ENCODE data around the gene LRMDA. TPM values are rescaled to one million over a fixed set of nuclear protein-coding genes. Genes with fewer than 3 reads are reported as not detected.

Gene LRMDA
- total RNA-seq, 2 donors from 2014 or later: 9.6 to 12.6 TPM

GRCh38 chr10:76115471-76116155, 684.2 kb downstream of the LRMDA start:
- Histone ChIP-seq H3K9me3 (no peaks in the 10 kb centered on the region), H3K27ac (peak overlapping the region; percentile 8 to 50), H3K4me1 (replicated peaks) (no peaks in the 10 kb centered on the region), H3K27me3 (replicated peaks; ENCODE audit: insufficient read depth) (no peaks in the 10 kb centered on the region), H3K4me3 (no peak overlapping the region), H3K36me3 (no peaks in the 10 kb centered on the region)
- DNase-seq (ENCODE audit: low spot score): no peak
- 49% methylated on average over 11 of the region's 11 CpGs for WGBS
- intact Hi-C loops (cut with DNase I): no loop called here
- TF ChIP-seq POLR2AphosphoS5 (IDR thresholded peaks at IDR 0.05) (no peak), CTCF (IDR thresholded peaks at IDR 0.05) (no peak), POLR2A (IDR thresholded peaks at IDR 0.05) (no peak)

- intact Hi-C loops (cut with DNase I): no loop called here
- no peak for TF ChIP-seq POLR2A (IDR thresholded peaks at IDR 0.05)
- TF ChIP-seq CTCF (IDR thresholded peaks at IDR 0.05): no peak
- TF ChIP-seq POLR2AphosphoS5 (IDR thresholded peaks at IDR 0.05): no peak
- Histone ChIP-seq H3K4me3 (no peak overlapping the region), H3K36me3 (no peaks in the 10 kb centered on the region), H3K27ac (no peak overlapping the region), H3K9me3 (no peaks in the 10 kb centered on the region), H3K4me1 (replicated peaks) (no peaks in the 10 kb centered on the region), H3K27me3 (replicated peaks; ENCODE audit: insufficient read depth) (no peaks in the 10 kb centered on the region)
- WGBS: 75% methylated on average over 3 of the region's 3 CpGs
- no peak for DNase-seq (ENCODE audit: low spot score)
Observed at GRCh38 chr10:76116523-76116922, 685.1 kb downstream of the LRMDA start.

DNA sequence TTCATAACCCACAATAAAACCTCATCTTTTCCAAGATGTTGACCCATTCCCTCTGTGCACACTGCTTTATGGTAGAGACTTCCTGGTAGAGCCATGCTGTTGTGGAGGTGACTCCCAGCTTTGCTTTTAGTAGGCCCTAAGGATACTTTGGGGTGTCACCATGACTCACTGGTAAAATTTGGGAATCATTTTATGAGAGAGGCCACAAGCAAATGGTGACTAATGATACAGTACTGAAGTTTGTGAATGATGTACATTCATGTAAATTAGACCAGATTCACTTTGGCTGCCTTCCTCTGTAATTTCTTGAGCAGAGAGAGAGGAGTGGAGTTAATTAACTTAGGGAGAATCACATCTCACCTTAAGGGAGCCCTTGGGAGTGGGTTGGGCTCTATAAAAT, 686.5 kb downstream of the LRMDA start:
- Histone ChIP-seq H3K9me3 (no peaks in the 10 kb centered on the region), H3K4me1 (replicated peaks) (no peaks in the 10 kb centered on the region), H3K27me3 (replicated peaks; ENCODE audit: insufficient read depth) (no peaks in the 10 kb centered on the region), H3K4me3 (no peak overlapping the region), H3K36me3 (no peaks in the 10 kb centered on the region), H3K27ac (no peak overlapping the region)
- intact Hi-C loops (cut with DNase I): no loop called here
- DNase-seq (ENCODE audit: low spot score): no peak
- TF ChIP-seq POLR2AphosphoS5 (IDR thresholded peaks at IDR 0.05) (no peak), CTCF (IDR thresholded peaks at IDR 0.05) (no peak)

GRCh38 chr10:76119036-76119435, 687.6 kb downstream of the LRMDA start:
- H3K27me3 ChIP-seq (replicated peaks; ENCODE audit: insufficient read depth): no peaks in the 10 kb centered on the region
- no peak for DNase-seq (ENCODE audit: low spot score)
- intact Hi-C loops (cut with DNase I): no loop called here
- TF ChIP-seq CTCF (IDR thresholded peaks at IDR 0.05) (no peak), POLR2AphosphoS5 (IDR thresholded peaks at IDR 0.05) (no peak), POLR2A (IDR thresholded peaks at IDR 0.05) (no peak)
- no peak overlapping the region for H3K4me3 ChIP-seq
- 95% methylated on average over 2 of the region's 2 CpGs for WGBS
- H3K27ac ChIP-seq: no peak overlapping the region
- no peaks in the 10 kb centered on the region for H3K4me1 ChIP-seq (replicated peaks)
- H3K9me3 ChIP-seq: no peaks in the 10 kb centered on the region
- no peaks in the 10 kb centered on the region for H3K36me3 ChIP-seq

DNA sequence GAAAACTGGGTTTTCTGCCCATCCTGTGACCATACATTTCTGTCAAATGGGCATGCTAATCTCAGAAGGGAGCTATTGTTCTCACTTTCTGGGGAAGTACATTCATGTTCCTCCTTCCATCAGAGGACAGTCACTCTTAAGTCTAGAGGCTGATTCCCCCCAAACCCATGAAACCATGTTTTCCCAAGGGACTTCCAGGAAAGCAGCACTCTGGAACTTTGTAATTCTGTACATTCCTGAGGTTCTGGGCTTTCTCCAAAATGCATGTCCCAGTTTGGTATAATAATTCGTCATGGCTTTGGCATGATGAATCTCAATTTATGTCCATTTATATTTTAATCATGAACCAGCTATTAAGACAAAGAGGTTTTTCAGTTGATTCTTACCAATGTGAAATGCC, 688.1 kb downstream of the LRMDA start:
- H3K4me1 ChIP-seq (replicated peaks): no peaks in the 10 kb centered on the region
- intact Hi-C loops (cut with DNase I): no loop called here
- 93% methylated on average over 1 of the region's 1 CpG for WGBS
- H3K27me3 ChIP-seq (replicated peaks; ENCODE audit: insufficient read depth): no peaks in the 10 kb centered on the region
- no peaks in the 10 kb centered on the region for H3K36me3 ChIP-seq
- no peak for DNase-seq (ENCODE audit: low spot score)
- no peak overlapping the region for H3K4me3 ChIP-seq
- no peak overlapping the region for H3K27ac ChIP-seq
- TF ChIP-seq POLR2AphosphoS5 (IDR thresholded peaks at IDR 0.05) (no peak), POLR2A (IDR thresholded peaks at IDR 0.05) (no peak), CTCF (IDR thresholded peaks at IDR 0.05) (no peak)
- H3K9me3 ChIP-seq: no peaks in the 10 kb centered on the region
